ENCODE results near the gene FAM47E. TPM values are rescaled to one million over a fixed set of nuclear protein-coding genes. Genes with fewer than 3 reads are reported as not detected.
"Not testable (repeated sequence)": the region's sequence is repeated elsewhere in the genome, so short reads cannot be mapped to it uniquely, and the experiment has no call there.

FAM47E gene
- total RNA-seq, 1 donor from 2014 or later = not detected

GRCh38 chr4:76282941-76283689 is 31.6 kb downstream of the FAM47E start:
- H3K27me3 Mint-ChIP-seq = peaks cover 14% of the 10 kb centered on the region
- H3K9me3 Mint-ChIP-seq = no peaks in the 10 kb centered on the region
- H3K4me3 Mint-ChIP-seq = no peak overlapping the region
- CTCF ChIA-PET = no interaction called here
- no peak for TF ChIP-seq CTCF (IDR thresholded peaks at IDR 0.05)
- H3K36me3 Mint-ChIP-seq (ENCODE audit: low read depth) = no peaks in the 10 kb centered on the region
- POLR2A ChIA-PET = no interaction called here
- no peak for DNase-seq
- no peak for ATAC-seq (ENCODE audit: low read depth)
- intact Hi-C loops (cut with micrococcal nuclease) = no loop called here
- no peaks in the 10 kb centered on the region for H3K4me1 Mint-ChIP-seq
- H3K27ac Mint-ChIP-seq = no peak overlapping the region

GRCh38 chr4:76283900-76284299 is 32.4 kb downstream of the FAM47E start:
- no peak for ATAC-seq (ENCODE audit: low read depth)
- H3K27me3 Mint-ChIP-seq = peaks cover 18% of the 10 kb centered on the region

GRCh38 chr4:76287811-76288210 is 36.3 kb downstream of the FAM47E start:
- H3K27me3 Mint-ChIP-seq = peaks cover 37% of the 10 kb centered on the region
- ATAC-seq (ENCODE audit: low read depth); H3K27ac Mint-ChIP-seq; DNase-seq; H3K4me3 Mint-ChIP-seq; POLR2A ChIA-PET; CTCF ChIA-PET; H3K36me3 Mint-ChIP-seq (ENCODE audit: low read depth); intact Hi-C loops (cut with micrococcal nuclease); H3K4me1 Mint-ChIP-seq; H3K9me3 Mint-ChIP-seq: not testable (repeated sequence)

More at GRCh38 chr4:76283900-76284299, 32.4 kb downstream of the FAM47E start:
- Mint-ChIP-seq H3K36me3 (ENCODE audit: low read depth) (no peaks in the 10 kb centered on the region), H3K4me1 (no peaks in the 10 kb centered on the region), H3K27ac (no peak overlapping the region), H3K4me3 (no peak overlapping the region), H3K9me3 (no peaks in the 10 kb centered on the region)
- intact Hi-C loops (cut with micrococcal nuclease) = no loop called here
- POLR2A ChIA-PET = no interaction called here
- no peak for DNase-seq
- no peak for TF ChIP-seq CTCF (IDR thresholded peaks at IDR 0.05)
- CTCF ChIA-PET = no interaction called here

GRCh38 chr4:76292730-76293129 is 41.2 kb downstream of the FAM47E start:
- Mint-ChIP-seq H3K27me3 (peaks cover 33% of the 10 kb centered on the region), H3K27ac (no peak overlapping the region), H3K4me1 (no peaks in the 10 kb centered on the region), H3K4me3 (no peak overlapping the region), H3K9me3 (peaks cover 13% of the 10 kb centered on the region), H3K36me3 (ENCODE audit: low read depth) (no peaks in the 10 kb centered on the region)
- intact Hi-C loops (cut with micrococcal nuclease) = no loop called here
- no peak for DNase-seq
- ATAC-seq (ENCODE audit: low read depth) = no peak
- CTCF ChIA-PET = no interaction called here
- TF ChIP-seq CTCF (IDR thresholded peaks at IDR 0.05) = no peak
- POLR2A ChIA-PET = no interaction called here

GRCh38 chr4:76293772-76294171 is 42.3 kb downstream of the FAM47E start:
- Mint-ChIP-seq H3K27ac (no peak overlapping the region), H3K36me3 (ENCODE audit: low read depth) (no peaks in the 10 kb centered on the region), H3K9me3 (peaks cover 19% of the 10 kb centered on the region), H3K4me1 (no peaks in the 10 kb centered on the region), H3K4me3 (no peak overlapping the region), H3K27me3 (peaks cover 25% of the 10 kb centered on the region)
- CTCF ChIA-PET = no interaction called here
- ATAC-seq (ENCODE audit: low read depth) (no peak), DNase-seq (no peak)
- intact Hi-C loops (cut with micrococcal nuclease) = no loop called here
- POLR2A ChIA-PET = no interaction called here
- TF ChIP-seq CTCF (IDR thresholded peaks at IDR 0.05) = no peak
